ENCODE data around the gene LIMCH1. TPM values are rescaled to one million over a fixed set of nuclear protein-coding genes. Genes with fewer than 3 reads are reported as not detected.

Gene LIMCH1
- total RNA-seq, 1 donor from 2014 or later, result 9.8 TPM

DNA sequence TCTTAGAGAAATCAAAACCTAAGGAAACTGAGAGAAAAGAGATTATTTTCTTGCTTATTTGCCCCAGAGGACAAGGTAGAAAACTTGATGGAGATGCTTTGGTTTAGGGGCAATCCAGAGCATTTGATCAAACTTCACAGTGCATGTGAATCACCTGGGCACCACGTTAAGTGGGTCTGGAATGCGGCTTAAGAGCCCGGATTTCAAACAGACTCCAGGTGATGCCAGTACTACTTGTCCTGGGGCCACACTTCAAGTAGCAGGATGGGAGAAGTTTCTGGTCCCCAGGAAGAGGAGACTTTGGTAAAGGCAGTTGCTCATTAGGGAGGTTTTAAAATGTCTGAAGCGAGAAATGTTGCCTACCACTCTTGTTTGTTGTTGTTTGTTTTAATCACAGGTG is 158.8 kb downstream of the LIMCH1 start:
- Histone ChIP-seq H3K36me3 (no peaks in the 10 kb centered on the region), H3K4me2 (no peak overlapping the region), H3K27ac (no peak overlapping the region), H3K9me3 (ENCODE audit: low read depth) (no peaks in the 10 kb centered on the region), H3K4me3 (no peak overlapping the region), H3K4me1 (no peaks in the 10 kb centered on the region), H3K9ac (no peak overlapping the region), H3F3A (ENCODE audit: low read depth) (no peaks in the 10 kb centered on the region), H3K79me2 (ENCODE audit: low read depth) (no peaks in the 10 kb centered on the region), H3K27me3 (peaks cover 9% of the 10 kb centered on the region), H4K20me1 (ENCODE audit: low read depth) (no peaks in the 10 kb centered on the region), H2AFZ (replicated peaks) (no peak overlapping the region)
- H3K27ac Mint-ChIP-seq, result no peak overlapping the region
- H3K4me3 Mint-ChIP-seq, result no peak overlapping the region
- H3K9me3 Mint-ChIP-seq, result no peaks in the 10 kb centered on the region
- peaks cover 2% of the 10 kb centered on the region for H3K27me3 Mint-ChIP-seq (ENCODE audit: insufficient read depth, low read depth)
- no peak for TF ChIP-seq EZH2phosphoT487 (IDR thresholded peaks at IDR 0.05)
- H3K36me3 Mint-ChIP-seq, result no peaks in the 10 kb centered on the region
- H3K4me1 Mint-ChIP-seq, result peaks cover 6% of the 10 kb centered on the region
- no peak for DNase-seq (ENCODE audit: low spot score)

DNA sequence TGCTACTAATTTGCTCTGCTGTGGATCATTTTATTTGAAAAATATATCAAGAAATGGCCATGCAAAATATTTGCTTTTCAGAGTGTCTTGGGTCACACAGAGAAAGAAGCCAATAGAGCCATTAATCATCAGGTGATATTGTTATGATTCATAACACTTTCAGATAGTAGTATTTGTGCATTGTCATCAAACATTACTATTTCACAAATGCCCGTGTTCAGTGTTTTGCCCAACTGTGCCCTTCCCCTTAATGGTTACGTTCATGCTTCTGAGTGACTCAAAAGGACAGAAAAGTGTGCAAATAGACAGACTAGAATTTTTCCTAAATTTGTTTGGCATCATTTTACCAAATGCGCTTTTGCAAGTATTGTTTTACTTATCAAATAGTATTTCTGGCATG is 164.0 kb downstream of the LIMCH1 start:
- H3F3A ChIP-seq (ENCODE audit: low read depth), result no peaks in the 10 kb centered on the region
- no peak overlapping the region for H3K27ac ChIP-seq
- no peak for DNase-seq (ENCODE audit: low spot score)
- Mint-ChIP-seq H3K4me1 (no peaks in the 10 kb centered on the region), H3K9me3 (no peaks in the 10 kb centered on the region), H3K4me3 (no peak overlapping the region), H3K27ac (no peak overlapping the region), H3K27me3 (ENCODE audit: insufficient read depth, low read depth) (peaks cover 7% of the 10 kb centered on the region), H3K36me3 (no peaks in the 10 kb centered on the region)
- no peaks in the 10 kb centered on the region for H3K9me3 ChIP-seq (ENCODE audit: low read depth)
- H3K4me2 ChIP-seq, result no peak overlapping the region
- H3K36me3 ChIP-seq, result no peaks in the 10 kb centered on the region
- no peaks in the 10 kb centered on the region for H4K20me1 ChIP-seq (ENCODE audit: low read depth)
- no peak overlapping the region for H3K4me3 ChIP-seq
- TF ChIP-seq EZH2 (IDR thresholded peaks at IDR 0.05) (no peak), EZH2phosphoT487 (IDR thresholded peaks at IDR 0.05) (no peak)
- TF ChIP-seq, protein P1, sequence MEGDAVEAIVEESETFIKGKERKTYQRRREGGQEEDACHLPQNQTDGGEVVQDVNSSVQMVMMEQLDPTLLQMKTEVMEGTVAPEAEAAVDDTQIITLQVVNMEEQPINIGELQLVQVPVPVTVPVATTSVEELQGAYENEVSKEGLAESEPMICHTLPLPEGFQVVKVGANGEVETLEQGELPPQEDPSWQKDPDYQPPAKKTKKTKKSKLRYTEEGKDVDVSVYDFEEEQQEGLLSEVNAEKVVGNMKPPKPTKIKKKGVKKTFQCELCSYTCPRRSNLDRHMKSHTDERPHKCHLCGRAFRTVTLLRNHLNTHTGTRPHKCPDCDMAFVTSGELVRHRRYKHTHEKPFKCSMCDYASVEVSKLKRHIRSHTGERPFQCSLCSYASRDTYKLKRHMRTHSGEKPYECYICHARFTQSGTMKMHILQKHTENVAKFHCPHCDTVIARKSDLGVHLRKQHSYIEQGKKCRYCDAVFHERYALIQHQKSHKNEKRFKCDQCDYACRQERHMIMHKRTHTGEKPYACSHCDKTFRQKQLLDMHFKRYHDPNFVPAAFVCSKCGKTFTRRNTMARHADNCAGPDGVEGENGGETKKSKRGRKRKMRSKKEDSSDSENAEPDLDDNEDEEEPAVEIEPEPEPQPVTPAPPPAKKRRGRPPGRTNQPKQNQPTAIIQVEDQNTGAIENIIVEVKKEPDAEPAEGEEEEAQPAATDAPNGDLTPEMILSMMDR (IDR thresholded peaks at IDR 0.05), result no peak
- H3K79me2 ChIP-seq (ENCODE audit: low read depth), result no peaks in the 10 kb centered on the region
- no peak overlapping the region for H3K9ac ChIP-seq
- H2AFZ ChIP-seq (replicated peaks), result no peak overlapping the region
- H3K4me1 ChIP-seq, result no peaks in the 10 kb centered on the region
- peaks cover 61% of the 10 kb centered on the region for H3K27me3 ChIP-seq

DNA sequence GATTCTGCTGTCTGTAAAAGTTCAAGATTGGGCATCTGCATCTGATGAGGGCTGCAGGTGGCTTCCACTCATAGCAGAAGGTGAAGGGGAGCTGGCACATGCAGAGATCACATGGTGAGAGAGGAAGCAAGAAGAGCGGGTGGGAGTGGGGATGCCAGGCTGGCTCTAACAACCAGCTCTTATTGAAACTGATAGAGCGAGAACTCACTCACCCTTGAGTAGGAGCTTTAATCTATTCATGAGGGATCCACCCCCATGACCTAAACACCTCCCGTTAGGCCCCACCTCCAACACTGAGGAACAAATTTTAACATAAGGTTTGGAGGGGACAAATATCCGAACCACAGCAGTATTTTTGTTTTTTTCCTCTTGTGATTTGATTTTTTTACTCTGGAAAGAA is 164.8 kb downstream of the LIMCH1 start:
- Histone ChIP-seq H3K27me3 (peaks cover 69% of the 10 kb centered on the region), H3K4me1 (no peaks in the 10 kb centered on the region), H3K79me2 (ENCODE audit: low read depth) (no peaks in the 10 kb centered on the region), H3K9me3 (ENCODE audit: low read depth) (no peaks in the 10 kb centered on the region), H3K9ac (no peak overlapping the region), H4K20me1 (ENCODE audit: low read depth) (no peaks in the 10 kb centered on the region), H3K27ac (no peak overlapping the region), H2AFZ (replicated peaks) (no peak overlapping the region), H3F3A (ENCODE audit: low read depth) (no peaks in the 10 kb centered on the region), H3K36me3 (no peaks in the 10 kb centered on the region), H3K4me2 (no peak overlapping the region), H3K4me3 (no peak overlapping the region)
- Mint-ChIP-seq H3K9me3 (no peaks in the 10 kb centered on the region), H3K4me3 (no peak overlapping the region), H3K27me3 (ENCODE audit: insufficient read depth, low read depth) (peaks cover 7% of the 10 kb centered on the region), H3K36me3 (no peaks in the 10 kb centered on the region), H3K4me1 (no peaks in the 10 kb centered on the region), H3K27ac (no peak overlapping the region)
- TF ChIP-seq EZH2phosphoT487 (IDR thresholded peaks at IDR 0.05), result no peak
- no peak for TF ChIP-seq EZH2 (IDR thresholded peaks at IDR 0.05)
- TF ChIP-seq, protein P1 (IDR thresholded peaks at IDR 0.05), result no peak
- no peak for DNase-seq (ENCODE audit: low spot score)

DNA sequence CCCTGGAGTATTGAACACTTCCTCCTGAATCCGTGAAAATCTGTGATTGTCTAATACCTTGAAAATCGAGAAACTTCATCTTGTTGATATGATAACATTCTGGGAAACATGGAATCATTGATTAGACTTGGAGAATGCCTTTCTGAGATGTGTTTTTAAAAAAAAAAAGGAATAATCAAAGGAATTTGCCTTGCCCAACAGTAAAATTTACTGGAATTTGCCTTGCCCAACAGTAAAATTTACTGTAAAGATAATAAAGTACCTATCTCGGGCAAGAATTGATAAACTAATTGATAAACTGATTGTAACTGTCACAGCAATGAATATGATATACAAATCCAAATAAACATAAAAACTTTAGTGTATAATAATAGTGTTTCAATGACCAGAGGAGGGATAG is 165.8 kb downstream of the LIMCH1 start:
- Histone ChIP-seq H2AFZ (replicated peaks) (no peak overlapping the region), H3F3A (ENCODE audit: low read depth) (no peaks in the 10 kb centered on the region), H3K36me3 (no peaks in the 10 kb centered on the region), H3K9ac (no peak overlapping the region), H3K4me1 (no peaks in the 10 kb centered on the region), H3K4me3 (no peak overlapping the region), H3K4me2 (no peak overlapping the region), H4K20me1 (ENCODE audit: low read depth) (no peaks in the 10 kb centered on the region), H3K27ac (no peak overlapping the region), H3K79me2 (ENCODE audit: low read depth) (no peaks in the 10 kb centered on the region), H3K9me3 (ENCODE audit: low read depth) (no peaks in the 10 kb centered on the region), H3K27me3 (peaks cover 79% of the 10 kb centered on the region)
- no peak for DNase-seq (ENCODE audit: low spot score)
- Mint-ChIP-seq H3K9me3 (no peaks in the 10 kb centered on the region), H3K4me3 (no peak overlapping the region), H3K36me3 (no peaks in the 10 kb centered on the region), H3K27ac (no peak overlapping the region), H3K4me1 (no peaks in the 10 kb centered on the region), H3K27me3 (ENCODE audit: insufficient read depth, low read depth) (peaks cover 7% of the 10 kb centered on the region)
- TF ChIP-seq EZH2phosphoT487 (IDR thresholded peaks at IDR 0.05) (no peak), EZH2 (IDR thresholded peaks at IDR 0.05) (no peak)
- TF ChIP-seq, protein P1 (IDR thresholded peaks at IDR 0.05), result no peak
